Prostate gland (tissue), 2 donors: ENCODE measurements around the gene HLA-E.
"Not testable (repeated sequence)": the region's sequence is repeated elsewhere in the genome, so short reads cannot be mapped to it uniquely, and the experiment has no call there.

Source experiments
- CTCF ChIP-seq, 4 experiments: fragments of 200-600 bp in 2 of 4; fragments of 450-650 bp in 2 of 4; sonication (generic) in 2 of 4; IDR thresholded peaks; 1 replicate in 3 of 4; 2 replicates in 1 of 4; pipeline ENCODE4 v1.5.1; 2016 to 2019; ENCODE audit warnings: antibody characterized with exemption in 4 of 4, mild to moderate bottlenecking in 2 of 4, moderate library complexity in 2 of 4
- POLR2A ChIP-seq: fragments of 450-650 bp; IDR thresholded peaks from one replicate; pipeline ENCODE4 v1.6.1; 2016; ENCODE audit warnings: antibody characterized with exemption, mild to moderate bottlenecking
- POLR2AphosphoS5 ChIP-seq: sonication (generic); formaldehyde crosslinking; IDR thresholded peaks from one replicate; pipeline ENCODE4 v1.6.1; 2017; ENCODE audit warnings: antibody characterized with exemption

DNA sequence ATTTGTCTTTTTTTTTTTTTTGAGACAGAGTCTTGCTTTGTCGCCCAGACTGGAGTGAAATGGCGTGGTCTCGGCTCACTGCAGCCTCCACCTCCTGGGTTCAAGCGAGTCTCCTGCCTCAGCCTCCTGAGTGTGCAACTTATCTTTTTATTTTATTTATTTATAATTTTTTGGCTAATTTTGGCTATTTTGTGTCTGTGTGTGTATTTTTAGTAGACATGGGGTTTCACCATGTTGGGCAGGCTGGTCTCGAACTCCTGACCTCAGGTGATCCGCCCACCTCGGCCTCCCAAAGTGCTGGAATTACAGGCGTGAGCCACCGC, 27.4 kb downstream of the HLA-E start:
- not testable (repeated sequence) for TF ChIP-seq CTCF (IDR thresholded peaks at IDR 0.05); POLR2A; POLR2AphosphoS5
